ENCODE measurements around the gene GPBP1. TPM values are rescaled to one million over a fixed set of nuclear protein-coding genes. Genes with fewer than 3 reads are reported as not detected.
A peak's percentile ranks its signal among the peaks of the same experiment; 100 is the strongest.

The GPBP1 gene
- total RNA-seq, 1 donor = 56.8 TPM

GRCh38 chr5:57258943-57259342, 85.1 kb downstream of the GPBP1 start:
- Histone ChIP-seq H3K79me2 (ENCODE audit: insufficient read depth, low read length) (peaks cover 2% of the 10 kb centered on the region), H4K20me1 (ENCODE audit: insufficient read depth, low read length) (peaks cover 10% of the 10 kb centered on the region), H3K27ac (ENCODE audit: low read depth, low read length) (no peak overlapping the region), H3K36me3 (ENCODE audit: insufficient read depth, low read length) (peaks cover 22% of the 10 kb centered on the region), H3K4me3 (ENCODE audit: insufficient read depth, low read length) (no peak overlapping the region), H3K9me3 (ENCODE audit: low read depth, low read length) (no peaks in the 10 kb centered on the region), H3K4me2 (ENCODE audit: insufficient read depth, low read length) (no peak overlapping the region), H3K27me3 (ENCODE audit: insufficient read depth, low read length) (no peaks in the 10 kb centered on the region), H2AFZ (ENCODE audit: low read length) (no peak overlapping the region), H3K4me1 (ENCODE audit: insufficient read depth, low read length) (peaks cover 4% of the 10 kb centered on the region)
- no peak for TF ChIP-seq CTCF (IDR thresholded peaks at IDR 0.05; ENCODE audit: extremely low read depth, low read depth, low read length)
- no peak for DNase-seq (ENCODE audit: insufficient read length, low spot score, missing footprints)

- H3K9me3 ChIP-seq (ENCODE audit: low read depth, low read length) = no peaks in the 10 kb centered on the region
- H3K4me1 ChIP-seq (ENCODE audit: insufficient read depth, low read length) = peaks cover 4% of the 10 kb centered on the region
- peaks cover 2% of the 10 kb centered on the region for H3K79me2 ChIP-seq (ENCODE audit: insufficient read depth, low read length)
- no peak for TF ChIP-seq CTCF (IDR thresholded peaks at IDR 0.05; ENCODE audit: extremely low read depth, low read depth, low read length)
- H4K20me1 ChIP-seq (ENCODE audit: insufficient read depth, low read length) = peaks cover 10% of the 10 kb centered on the region
- H3K27ac ChIP-seq (ENCODE audit: low read depth, low read length) = no peak overlapping the region
- peaks cover 22% of the 10 kb centered on the region for H3K36me3 ChIP-seq (ENCODE audit: insufficient read depth, low read length)
- no peak for DNase-seq (ENCODE audit: insufficient read length, low spot score, missing footprints)
- H3K27me3 ChIP-seq (ENCODE audit: insufficient read depth, low read length) = no peaks in the 10 kb centered on the region
- no peak overlapping the region for H3K4me2 ChIP-seq (ENCODE audit: insufficient read depth, low read length)
- no peak overlapping the region for H3K4me3 ChIP-seq (ENCODE audit: insufficient read depth, low read length)
- H2AFZ ChIP-seq (ENCODE audit: low read length) = no peak overlapping the region
Observed at GRCh38 chr5:57259704-57260103, 85.8 kb downstream of the GPBP1 start.

GRCh38 chr5:57262541-57262940, 88.7 kb downstream of the GPBP1 start:
- H2AFZ ChIP-seq (ENCODE audit: low read length) = no peak overlapping the region
- no peaks in the 10 kb centered on the region for H3K27me3 ChIP-seq (ENCODE audit: insufficient read depth, low read length)
- no peak overlapping the region for H3K4me3 ChIP-seq (ENCODE audit: insufficient read depth, low read length)
- DNase-seq (ENCODE audit: insufficient read length, low spot score, missing footprints) = no peak
- no peak overlapping the region for H3K4me2 ChIP-seq (ENCODE audit: insufficient read depth, low read length)
- H3K27ac ChIP-seq (ENCODE audit: low read depth, low read length) = no peak overlapping the region
- peaks cover 10% of the 10 kb centered on the region for H4K20me1 ChIP-seq (ENCODE audit: insufficient read depth, low read length)
- H3K9me3 ChIP-seq (ENCODE audit: low read depth, low read length) = no peaks in the 10 kb centered on the region
- TF ChIP-seq CTCF (IDR thresholded peaks at IDR 0.05; ENCODE audit: extremely low read depth, low read depth, low read length) = no peak
- peaks cover 2% of the 10 kb centered on the region for H3K79me2 ChIP-seq (ENCODE audit: insufficient read depth, low read length)
- peaks cover 4% of the 10 kb centered on the region for H3K4me1 ChIP-seq (ENCODE audit: insufficient read depth, low read length)
- peaks cover 22% of the 10 kb centered on the region for H3K36me3 ChIP-seq (ENCODE audit: insufficient read depth, low read length)

- Histone ChIP-seq H3K4me2 (ENCODE audit: insufficient read depth, low read length) (no peak overlapping the region), H3K79me2 (ENCODE audit: insufficient read depth, low read length) (no peaks in the 10 kb centered on the region), H3K9me3 (ENCODE audit: low read depth, low read length) (no peaks in the 10 kb centered on the region), H3K27ac (ENCODE audit: low read depth, low read length) (no peak overlapping the region), H3K4me3 (ENCODE audit: insufficient read depth, low read length) (no peak overlapping the region), H3K4me1 (ENCODE audit: insufficient read depth, low read length) (no peaks in the 10 kb centered on the region), H3K27me3 (ENCODE audit: insufficient read depth, low read length) (peaks cover 3% of the 10 kb centered on the region), H3K36me3 (ENCODE audit: insufficient read depth, low read length) (peaks cover 4% of the 10 kb centered on the region), H4K20me1 (ENCODE audit: insufficient read depth, low read length) (no peaks in the 10 kb centered on the region), H2AFZ (ENCODE audit: low read length) (no peak overlapping the region)
- no peak for TF ChIP-seq CTCF (IDR thresholded peaks at IDR 0.05; ENCODE audit: extremely low read depth, low read depth, low read length)
- peak; percentile 38 for DNase-seq (ENCODE audit: insufficient read length, low spot score, missing footprints)
Observed at GRCh38 chr5:57267805-57268204, 93.9 kb downstream of the GPBP1 start.
